HUDEP-2 (cell line): Measurements from ENCODE around the gene MCRIP1.
A peak's percentile ranks its signal among the peaks of the same experiment; 100 is the strongest.
"Not testable (repeated sequence)": the region's sequence is repeated elsewhere in the genome, so short reads cannot be mapped to it uniquely, and the experiment has no call there.

ENCODE experiments used
- DNase-seq, 76 experiments: peaks; one replicate each; lab custom pipeline; 2025; ENCODE audit not compliant: unreplicated experiment in 76 of 76; lab: John Stamatoyannopoulos, UW

The MCRIP1 gene

GRCh38 chr17:81842725-81843504 is 9.8 kb upstream of the MCRIP1 start:
- no peak for DNase-seq

GRCh38 chr17:81842378-81842724 is 9.3 kb upstream of the MCRIP1 start:
- DNase-seq, result no peak

- no peak for DNase-seq
Measured at GRCh38 chr17:81841866-81842265, 8.8 kb upstream of the MCRIP1 start.

GRCh38 chr17:81840826-81841778 is 8.0 kb upstream of the MCRIP1 start:
- DNase-seq, result no peak

- DNase-seq, result not testable (repeated sequence)
Measured at GRCh38 chr17:81840059-81840458, 7.0 kb upstream of the MCRIP1 start.

GRCh38 chr17:81839301-81839700 is 6.2 kb upstream of the MCRIP1 start:
- DNase-seq, result no peak

- no peak for DNase-seq
Measured at GRCh38 chr17:81838753-81839255, 5.7 kb upstream of the MCRIP1 start.

- DNase-seq, result no peak
Measured at GRCh38 chr17:81837641-81838040, 4.5 kb upstream of the MCRIP1 start.

GRCh38 chr17:81834831-81835267 is 1.8 kb upstream of the MCRIP1 start, which contains the start of gene PPP1R27:
TSS of gene PPP1R27 (minus strand) at chr17:81835050. CDS start at chr17:81834953, 97 bp downstream.
- no peak for DNase-seq

GRCh38 chr17:81833921-81834830 is 1.1 kb upstream of the MCRIP1 start:
- DNase-seq, result no peak

- peak in 25 of 76 experiments; percentile 2 to 72 (median 35) for DNase-seq
Measured at GRCh38 chr17:81832608-81833159, 407 bp downstream of the MCRIP1 start.

- peak in 12 of 76 experiments; percentile 5 to 52 (median 24) for DNase-seq
Measured at GRCh38 chr17:81831957-81832607, 1.0 kb downstream of the MCRIP1 start.

- DNase-seq, result peak in 41 of 76 experiments; percentile 5 to 57 (median 26)
Measured at GRCh38 chr17:81831563-81831956, 1.5 kb downstream of the MCRIP1 start.

- no peak for DNase-seq
Measured at GRCh38 chr17:81829858-81830257, 3.2 kb downstream of the MCRIP1 start.

GRCh38 chr17:81828656-81829055 is 4.4 kb downstream of the MCRIP1 start:
- no peak for DNase-seq

- no peak for DNase-seq
Measured at GRCh38 chr17:81825841-81826466, 7.1 kb downstream of the MCRIP1 start.

GRCh38 chr17:81824595-81824994 is 8.5 kb downstream of the MCRIP1 start:
- no peak for DNase-seq

GRCh38 chr17:81823820-81824550 is 9.1 kb downstream of the MCRIP1 start:
- DNase-seq, result no peak
